Measurements from ENCODE around the gene RAB14. TPM values are rescaled to one million over a fixed set of nuclear protein-coding genes. Genes with fewer than 3 reads are reported as not detected.

The RAB14 gene
- total RNA-seq, 1 experiment from 2014 or later, result 73.2 TPM

- Mint-ChIP-seq H3K27ac (ENCODE audit: unreplicated experiment) (no peak overlapping the region), H3K4me1 (ENCODE audit: low read depth, unreplicated experiment) (peaks cover 6% of the 10 kb centered on the region), H3K27me3 (ENCODE audit: insufficient read depth, unreplicated experiment) (no peaks in the 10 kb centered on the region), H3K9me3 (ENCODE audit: unreplicated experiment) (no peaks in the 10 kb centered on the region), H3K4me3 (ENCODE audit: unreplicated experiment) (no peak overlapping the region), H3K36me3 (ENCODE audit: insufficient read depth, unreplicated experiment) (peaks cover 6% of the 10 kb centered on the region)
- intact Hi-C loops (cut with micrococcal nuclease; ENCODE audit: unreplicated experiment), result loop anchor here (5.0 kb wide), 1 partner anchor 36 kb away; no protein-coding TSS in a partner anchor
- H3K27me3 ChIP-seq (replicated peaks; ENCODE audit: control insufficient read depth, insufficient read depth, low read length), result no peaks in the 10 kb centered on the region
- no peaks in the 10 kb centered on the region for H3K9me3 ChIP-seq
- H3K4me1 ChIP-seq, result peaks cover 9% of the 10 kb centered on the region
- no peak for DNase-seq
- ChIA-PET CTCF (interaction anchor here (1.2 kb wide), 1 partner anchor 11 kb away, joined by 4 read pairs; no protein-coding TSS in a partner anchor), POLR2A (no interaction called here)
- no peaks in the 10 kb centered on the region for H3K36me3 ChIP-seq (ENCODE audit: control insufficient read depth, insufficient read depth, low read length)
- TF ChIP-seq CTCF (IDR thresholded peaks at IDR 0.05; ENCODE audit: insufficient read depth in 1 of 2, low read depth in 1 of 2, low read length in 1 of 2, severe bottlenecking in 1 of 2, unreplicated experiment in 1 of 2), result no peak
- no peak overlapping the region for H3K4me3 ChIP-seq (ENCODE audit: low read depth, low read length)
- BruUV-seq (replicated peaks), result no TSS peak
Measured at GRCh38 chr9:121157939-121158338, 43.7 kb downstream of the RAB14 start.

GRCh38 chr9:121156263-121156731 lies 45.4 kb downstream of the RAB14 start:
- DNase-seq, result no peak
- CTCF ChIA-PET, result no interaction called here
- peaks cover 9% of the 10 kb centered on the region for H3K4me1 ChIP-seq
- no TSS peak for BruUV-seq (replicated peaks)
- intact Hi-C loops (cut with micrococcal nuclease; ENCODE audit: unreplicated experiment), result loop anchor here (5.0 kb wide), 1 partner anchor 34 kb away; no protein-coding TSS in a partner anchor
- no peaks in the 10 kb centered on the region for H3K27me3 Mint-ChIP-seq (ENCODE audit: insufficient read depth, unreplicated experiment)
- H3K27me3 ChIP-seq (replicated peaks; ENCODE audit: control insufficient read depth, insufficient read depth, low read length), result no peaks in the 10 kb centered on the region
- no peaks in the 10 kb centered on the region for H3K36me3 ChIP-seq (ENCODE audit: control insufficient read depth, insufficient read depth, low read length)
- no peak for TF ChIP-seq CTCF (IDR thresholded peaks at IDR 0.05; ENCODE audit: insufficient read depth in 1 of 2, low read depth in 1 of 2, low read length in 1 of 2, severe bottlenecking in 1 of 2, unreplicated experiment in 1 of 2)
- no peak overlapping the region for H3K4me3 Mint-ChIP-seq (ENCODE audit: unreplicated experiment)
- POLR2A ChIA-PET, result no interaction called here
- no peaks in the 10 kb centered on the region for H3K9me3 ChIP-seq
- peaks cover 13% of the 10 kb centered on the region for H3K4me1 Mint-ChIP-seq (ENCODE audit: low read depth, unreplicated experiment)
- no peaks in the 10 kb centered on the region for H3K9me3 Mint-ChIP-seq (ENCODE audit: unreplicated experiment)
- peaks cover 6% of the 10 kb centered on the region for H3K36me3 Mint-ChIP-seq (ENCODE audit: insufficient read depth, unreplicated experiment)
- H3K27ac Mint-ChIP-seq (ENCODE audit: unreplicated experiment), result no peak overlapping the region
- no peak overlapping the region for H3K4me3 ChIP-seq (ENCODE audit: low read depth, low read length)

GRCh38 chr9:121154782-121155181 lies 46.9 kb downstream of the RAB14 start:
- peak overlapping the region; percentile 18 for H3K4me3 Mint-ChIP-seq (ENCODE audit: unreplicated experiment)
- no peaks in the 10 kb centered on the region for H3K27me3 Mint-ChIP-seq (ENCODE audit: insufficient read depth, unreplicated experiment)
- peak; percentile 37 to 45 for DNase-seq
- peaks cover 11% of the 10 kb centered on the region for H3K36me3 Mint-ChIP-seq (ENCODE audit: insufficient read depth, unreplicated experiment)
- ChIA-PET CTCF (interaction anchor here (1.0 kb wide), 2 partner anchors 12 to 33 kb away, joined by 3 to 8 read pairs; no protein-coding TSS in a partner anchor), POLR2A (interaction anchor here (0.7 kb wide), 1 partner anchor 8 kb away, joined by 3 read pairs; no protein-coding TSS in a partner anchor)
- peak overlapping the region; percentile 60 for H3K27ac Mint-ChIP-seq (ENCODE audit: unreplicated experiment)
- Histone ChIP-seq H3K27me3 (replicated peaks; ENCODE audit: control insufficient read depth, insufficient read depth, low read length) (no peaks in the 10 kb centered on the region), H3K36me3 (ENCODE audit: control insufficient read depth, insufficient read depth, low read length) (no peaks in the 10 kb centered on the region), H3K9me3 (no peaks in the 10 kb centered on the region), H3K4me3 (ENCODE audit: low read depth, low read length) (no peak overlapping the region), H3K4me1 (peaks cover 9% of the 10 kb centered on the region)
- H3K4me1 Mint-ChIP-seq (ENCODE audit: low read depth, unreplicated experiment), result peaks cover 13% of the 10 kb centered on the region
- BruUV-seq (replicated peaks), result no TSS peak
- TF ChIP-seq CTCF (IDR thresholded peaks at IDR 0.05; ENCODE audit: insufficient read depth in 1 of 2, low read depth in 1 of 2, low read length in 1 of 2, severe bottlenecking in 1 of 2, unreplicated experiment in 1 of 2), result no peak
- intact Hi-C loops (cut with micrococcal nuclease; ENCODE audit: unreplicated experiment), result loop anchor here (5.0 kb wide), 1 partner anchor 32 kb away; no protein-coding TSS in a partner anchor
- no peaks in the 10 kb centered on the region for H3K9me3 Mint-ChIP-seq (ENCODE audit: unreplicated experiment)
